GM10266 (cell line): ENCODE results near the gene PCDHGB3.
A peak's percentile ranks its signal among the peaks of the same experiment; 100 is the strongest.

Experiments used
- DNase-seq: peaks from one replicate; pipeline ENCODE4 v3.0.0; 2012; ENCODE audit errors: extremely low spot score
- TF ChIP-seq, protein P1 (sequence below): IDR thresholded peaks from 2 replicates; pipeline ENCODE4 v1.5.1; 2012; ENCODE audit warnings: mild to moderate bottlenecking, low read depth; ENCODE audit not compliant: control insufficient read depth, insufficient read depth; ENCODE audit errors: missing control alignments

Gene PCDHGB3

GRCh38 chr5:141359790-141360426 is 10.1 kb upstream of the PCDHGB3 start, which contains the start of gene PCDHGB2:
Gene PCDHGB2 (plus strand): TSS chr5:141359994. CDS start chr5:141360136, 142 bp downstream.
- peak; percentile 69 for DNase-seq
- TF ChIP-seq, protein P1, sequence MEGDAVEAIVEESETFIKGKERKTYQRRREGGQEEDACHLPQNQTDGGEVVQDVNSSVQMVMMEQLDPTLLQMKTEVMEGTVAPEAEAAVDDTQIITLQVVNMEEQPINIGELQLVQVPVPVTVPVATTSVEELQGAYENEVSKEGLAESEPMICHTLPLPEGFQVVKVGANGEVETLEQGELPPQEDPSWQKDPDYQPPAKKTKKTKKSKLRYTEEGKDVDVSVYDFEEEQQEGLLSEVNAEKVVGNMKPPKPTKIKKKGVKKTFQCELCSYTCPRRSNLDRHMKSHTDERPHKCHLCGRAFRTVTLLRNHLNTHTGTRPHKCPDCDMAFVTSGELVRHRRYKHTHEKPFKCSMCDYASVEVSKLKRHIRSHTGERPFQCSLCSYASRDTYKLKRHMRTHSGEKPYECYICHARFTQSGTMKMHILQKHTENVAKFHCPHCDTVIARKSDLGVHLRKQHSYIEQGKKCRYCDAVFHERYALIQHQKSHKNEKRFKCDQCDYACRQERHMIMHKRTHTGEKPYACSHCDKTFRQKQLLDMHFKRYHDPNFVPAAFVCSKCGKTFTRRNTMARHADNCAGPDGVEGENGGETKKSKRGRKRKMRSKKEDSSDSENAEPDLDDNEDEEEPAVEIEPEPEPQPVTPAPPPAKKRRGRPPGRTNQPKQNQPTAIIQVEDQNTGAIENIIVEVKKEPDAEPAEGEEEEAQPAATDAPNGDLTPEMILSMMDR = peak; percentile 31

DNA sequence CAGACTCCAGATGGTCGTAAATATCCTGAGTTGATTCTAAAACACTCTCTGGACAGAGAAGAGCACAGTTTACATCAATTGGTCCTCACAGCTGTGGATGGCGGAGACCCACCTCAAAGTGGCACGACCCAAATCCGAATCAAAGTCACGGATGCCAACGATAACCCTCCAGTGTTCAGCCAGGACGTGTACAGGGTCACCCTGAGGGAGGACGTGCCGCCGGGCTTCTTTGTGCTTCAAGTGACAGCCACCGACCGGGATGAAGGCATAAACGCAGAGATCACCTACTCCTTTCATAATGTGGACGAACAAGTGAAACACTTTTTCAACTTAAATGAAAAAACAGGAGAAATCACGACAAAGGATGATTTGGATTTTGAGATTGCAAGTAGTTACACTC is 9.4 kb upstream of the PCDHGB3 start:
- DNase-seq = no peak
- TF ChIP-seq, protein P1 = no peak

DNA sequence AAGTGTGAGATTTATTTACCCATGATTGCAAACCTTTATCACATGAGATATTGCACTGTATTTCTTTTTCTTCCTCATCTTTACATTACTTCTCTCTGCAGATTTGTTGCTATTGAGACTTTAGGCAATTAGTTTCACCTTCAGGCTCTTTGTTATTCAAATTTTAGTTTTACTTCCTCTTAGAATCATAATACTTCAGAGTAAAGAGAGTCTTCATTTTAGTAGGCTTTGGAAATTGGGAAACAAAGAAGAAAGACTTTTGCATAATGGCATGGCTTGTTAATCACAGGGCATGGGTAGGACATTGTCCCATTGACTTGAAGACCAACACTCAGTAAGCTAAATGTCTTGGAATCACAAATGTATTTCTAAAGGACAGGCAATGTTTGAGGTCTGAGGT is 7.3 kb upstream of the PCDHGB3 start:
- no peak for DNase-seq
- TF ChIP-seq, protein P1 = no peak

GRCh38 chr5:141363952-141364660 is 5.9 kb upstream of the PCDHGB3 start, which contains the start of gene PCDHGA5:
Gene PCDHGA5 (plus strand): TSS chr5:141364162. CDS start chr5:141364331, 169 bp downstream.
- TF ChIP-seq, protein P1 = no peak
- DNase-seq = no peak

- DNase-seq = no peak
- TF ChIP-seq, protein P1 = no peak
Observed at GRCh38 chr5:141366016-141366896, 3.8 kb upstream of the PCDHGB3 start.

GRCh38 chr5:141371572-141372475 is 1.8 kb downstream of the PCDHGB3 start:
- DNase-seq = no peak

More at GRCh38 chr5:141371572-141372475, 1.8 kb downstream of the PCDHGB3 start:
- TF ChIP-seq, protein P1 = no peak
